NCI-H2107 (cell line): Measurements from ENCODE around the gene SHD.

Experiments
- DNase-seq: peaks from one replicate; lab custom pipeline; 2025; lab: John Stamatoyannopoulos, UW

SHD gene

GRCh38 chr19:4298810-4299550 is 19.9 kb downstream of the SHD start:
- no peak for DNase-seq

DNA sequence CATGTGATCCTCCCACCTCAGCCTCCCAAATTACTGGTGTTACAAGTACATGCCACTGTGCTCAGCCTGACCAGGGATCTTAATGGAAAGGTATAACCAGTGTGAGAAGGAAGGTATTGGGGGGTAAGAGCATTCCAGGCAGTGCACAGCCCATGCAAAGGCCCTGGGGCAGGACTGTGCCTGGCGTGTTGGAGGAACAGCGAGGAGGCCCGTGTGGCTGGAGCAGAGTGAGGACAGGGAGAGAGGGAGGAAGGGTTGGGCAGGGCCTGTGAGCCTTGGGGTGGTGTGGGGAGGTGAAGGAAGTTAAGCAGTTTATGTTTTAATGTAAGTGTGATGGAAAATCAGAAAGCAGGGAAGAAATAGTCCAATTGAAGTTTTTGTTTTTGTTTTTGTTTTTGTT is 21.5 kb downstream of the SHD start:
- DNase-seq: no peak

DNA sequence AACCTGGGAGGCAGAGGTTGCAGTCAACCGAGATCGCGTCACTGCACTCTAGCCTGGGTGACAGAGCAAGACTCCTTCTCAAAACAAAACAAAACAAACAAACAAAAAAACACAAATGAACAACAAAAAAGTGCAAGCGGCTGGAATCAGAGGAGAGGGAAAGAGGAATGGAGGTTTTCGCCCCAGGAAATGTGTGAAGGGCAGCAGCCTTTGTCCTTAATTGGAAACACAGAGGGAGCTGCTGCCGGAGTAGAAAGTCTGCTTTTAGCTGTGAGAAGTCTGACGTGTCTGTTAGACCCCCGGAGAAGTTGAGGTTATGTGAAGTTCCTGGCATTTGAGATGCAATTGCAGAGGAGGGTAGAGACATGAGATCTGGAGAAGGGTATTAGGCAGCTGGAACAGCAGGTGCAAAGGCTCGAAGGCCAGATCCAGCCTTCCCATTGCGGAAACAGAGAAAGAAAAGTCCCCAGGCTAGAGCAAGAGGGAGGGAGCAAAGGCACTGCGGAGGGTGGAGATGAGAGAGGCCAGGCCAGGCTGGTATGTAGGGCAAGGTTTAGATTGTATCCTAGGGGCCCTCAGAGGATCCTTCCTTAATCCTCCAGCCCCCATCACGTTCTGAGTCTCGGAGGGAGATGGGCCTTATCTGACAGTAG is 22.6 kb downstream of the SHD start:
- no peak for DNase-seq

GRCh38 chr19:4302243-4302640 is 23.2 kb downstream of the SHD start, which contains the start of gene TMIGD2:
TSS of gene TMIGD2 (minus strand) at chr19:4302389. CDS start at chr19:4302385, 4 bp downstream.
- no peak for DNase-seq

- DNase-seq: no peak
Observed at GRCh38 chr19:4303819-4304537, 24.9 kb downstream of the SHD start.

DNA sequence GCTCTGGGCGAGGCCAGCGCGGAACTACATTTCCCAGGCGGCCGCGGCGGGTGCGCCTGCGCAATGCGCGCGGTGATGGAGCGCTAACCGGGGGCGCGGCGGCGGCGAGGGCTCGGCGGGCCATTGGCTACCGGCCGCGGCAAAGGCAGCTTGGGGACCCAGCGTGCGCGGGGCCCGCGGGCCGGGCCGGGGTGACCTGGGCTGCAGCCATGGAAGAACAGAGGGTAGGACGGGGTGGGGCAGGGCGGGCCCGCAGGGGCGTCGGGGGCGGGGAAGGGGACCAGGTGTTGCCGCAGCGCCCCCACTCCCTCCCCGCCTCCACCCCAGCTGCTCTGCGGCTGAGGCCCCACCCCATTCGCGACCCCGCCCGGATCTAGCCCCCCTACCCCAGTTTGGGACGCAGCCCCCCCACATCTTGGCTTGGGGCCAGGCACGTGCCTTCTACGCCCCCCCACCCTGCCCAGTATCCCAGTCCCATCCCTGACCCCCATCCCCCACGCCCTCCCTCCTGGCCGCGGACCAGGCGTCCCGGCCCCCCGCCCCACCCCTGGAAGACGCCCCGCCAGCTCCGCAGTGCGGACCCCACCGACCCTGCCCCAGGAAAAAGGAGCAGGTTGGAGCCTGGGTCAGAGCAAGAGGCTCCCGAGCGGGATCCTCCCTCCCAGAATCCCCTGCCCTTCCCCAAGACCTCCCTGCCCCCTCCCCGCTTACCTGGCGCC is 25.6 kb downstream of the SHD start, which contains the start of gene FSD1:
TSS of gene FSD1 (plus strand) at position 61 of the 719 bp plus-strand sequence. CDS start at position 210, 149 bp downstream.
- no peak for DNase-seq

- DNase-seq: no peak
Observed at GRCh38 chr19:4305257-4305612, 26.2 kb downstream of the SHD start.

GRCh38 chr19:4305659-4306058 is 26.6 kb downstream of the SHD start:
- DNase-seq: no peak

DNA sequence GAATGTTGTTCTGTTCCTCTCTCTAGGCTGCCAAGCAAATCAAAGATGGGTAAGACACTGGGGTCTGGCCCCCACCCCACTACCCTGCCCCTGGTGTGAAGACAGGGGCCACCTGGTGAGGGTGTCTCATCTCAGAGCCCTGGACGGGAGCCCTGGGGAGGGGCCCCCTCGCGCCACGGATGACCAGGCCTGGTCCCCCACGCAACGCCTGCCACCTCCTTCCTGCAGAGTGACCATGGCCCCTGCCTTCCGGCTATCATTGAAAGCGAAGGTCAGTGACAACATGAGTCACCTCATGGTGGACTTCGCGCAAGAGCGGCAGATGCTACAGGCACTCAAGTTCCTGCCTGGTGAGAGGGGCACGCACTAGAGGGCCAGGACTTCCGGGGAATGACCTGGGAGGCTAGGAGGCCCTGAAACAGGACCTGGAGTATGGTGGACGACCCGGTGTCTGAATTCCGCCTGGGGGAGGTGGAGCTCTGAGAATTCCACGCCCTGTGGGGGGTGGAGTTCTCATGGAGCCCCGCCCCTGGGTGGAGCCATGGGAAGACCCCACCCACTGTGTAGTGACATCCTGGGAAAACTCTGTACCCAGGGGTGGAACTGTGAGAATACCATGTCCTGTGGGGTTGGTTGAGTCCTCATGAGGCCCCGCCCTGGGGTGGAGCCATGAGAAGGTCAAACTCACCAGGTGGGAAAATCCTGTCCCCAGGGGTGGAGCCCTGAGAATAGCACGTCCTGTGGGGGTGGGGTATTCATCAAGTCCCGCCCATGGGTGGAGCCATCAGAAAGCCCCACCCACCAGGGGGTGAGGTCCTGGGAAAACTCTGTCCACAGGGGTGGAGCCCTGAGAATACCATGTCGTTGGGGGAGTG is 31.4 kb downstream of the SHD start:
- DNase-seq: no peak

GRCh38 chr19:4313847-4314490 is 34.9 kb downstream of the SHD start:
- no peak for DNase-seq

DNA sequence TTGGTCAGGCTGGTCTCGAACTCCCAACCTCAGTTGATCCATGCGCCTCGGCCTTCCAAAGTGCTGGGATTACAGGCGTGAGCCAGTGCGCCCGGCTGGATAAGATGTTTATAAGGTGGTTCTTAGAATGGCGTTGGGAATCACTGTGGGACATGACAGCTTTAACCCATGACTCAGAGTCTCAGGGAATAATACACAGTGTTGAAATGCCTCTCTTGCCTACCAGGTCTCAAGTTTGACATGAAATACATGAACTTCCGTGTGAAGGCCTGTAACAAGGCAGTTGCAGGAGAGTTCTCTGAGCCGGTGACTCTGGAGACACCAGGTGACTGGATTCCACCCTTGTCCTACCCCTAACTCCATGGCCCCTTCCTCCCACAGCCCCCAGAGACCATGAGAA is 37.9 kb downstream of the SHD start:
- no peak for DNase-seq

DNA sequence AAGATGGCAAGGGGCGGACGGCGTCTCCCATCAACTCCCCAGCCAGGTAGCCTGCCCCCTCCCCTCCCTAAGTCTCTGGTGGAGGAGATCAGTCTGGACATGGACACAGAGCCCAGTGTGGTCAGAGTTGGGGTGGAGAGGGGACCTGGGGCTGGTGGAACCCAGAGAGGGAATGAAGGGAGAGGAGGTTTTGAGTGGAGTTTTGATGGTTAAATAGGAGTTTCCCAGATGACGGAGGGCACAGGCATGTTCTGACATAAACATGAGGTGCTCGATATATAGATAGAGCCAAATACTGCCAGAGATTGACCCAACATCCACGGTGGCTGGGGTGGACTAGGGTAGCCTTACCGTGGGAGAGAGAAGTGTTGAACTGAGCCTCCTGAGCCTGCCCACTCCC is 39.4 kb downstream of the SHD start:
- DNase-seq: no peak

DNA sequence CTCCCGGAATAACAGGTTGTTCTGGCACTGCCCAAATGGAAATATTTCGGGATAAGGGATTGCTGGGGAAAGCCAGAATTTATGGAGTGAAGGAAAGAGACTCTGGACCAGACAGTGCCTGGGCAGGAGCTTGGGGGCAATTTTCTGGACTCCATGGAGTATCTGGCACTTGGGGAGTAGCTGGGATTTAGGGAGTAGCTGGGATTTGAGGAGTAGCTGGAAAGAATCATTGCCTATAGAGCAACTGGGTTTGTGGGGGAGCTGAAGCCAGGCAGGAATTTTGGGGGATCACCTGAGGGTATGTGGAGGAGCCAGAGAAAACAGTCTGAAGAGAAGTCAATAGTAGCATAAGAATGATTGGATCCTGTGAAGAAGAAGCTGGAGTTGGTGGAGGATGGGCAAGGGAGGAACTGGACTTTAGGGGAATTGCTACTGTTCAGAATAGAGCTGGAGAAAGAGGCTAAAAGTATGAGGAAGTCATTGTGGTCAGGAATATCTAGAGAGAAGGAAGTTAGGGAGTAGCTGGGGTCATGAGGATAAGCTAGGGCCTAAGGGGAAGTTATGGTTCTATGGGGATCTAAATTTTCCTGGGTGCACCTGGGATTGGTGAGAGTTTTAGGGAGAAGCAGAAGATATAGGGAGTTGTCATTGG is 40.1 kb downstream of the SHD start:
- DNase-seq: no peak

DNA sequence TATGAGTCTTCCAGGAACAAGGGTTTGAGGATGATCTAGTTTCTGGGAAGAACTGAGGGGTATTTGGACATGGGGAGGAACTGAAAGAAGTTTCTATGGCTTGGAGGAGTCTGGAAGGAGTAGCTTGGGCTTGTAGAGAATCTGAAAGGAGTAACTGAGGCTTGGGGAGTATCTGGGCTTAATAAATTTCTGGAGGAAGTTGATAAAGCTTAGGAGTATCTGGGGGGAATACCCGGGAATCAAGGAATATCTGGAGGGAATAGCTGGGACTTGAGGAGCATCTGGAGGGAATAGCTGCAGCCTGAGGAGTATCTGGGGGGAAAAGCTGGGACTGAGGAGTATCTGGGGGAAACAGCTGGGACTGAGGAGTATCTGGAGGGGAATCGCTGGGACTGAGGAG is 41.4 kb downstream of the SHD start:
- DNase-seq: no peak

GRCh38 chr19:4322942-4323665 is 44.0 kb downstream of the SHD start:
- DNase-seq: no peak

DNA sequence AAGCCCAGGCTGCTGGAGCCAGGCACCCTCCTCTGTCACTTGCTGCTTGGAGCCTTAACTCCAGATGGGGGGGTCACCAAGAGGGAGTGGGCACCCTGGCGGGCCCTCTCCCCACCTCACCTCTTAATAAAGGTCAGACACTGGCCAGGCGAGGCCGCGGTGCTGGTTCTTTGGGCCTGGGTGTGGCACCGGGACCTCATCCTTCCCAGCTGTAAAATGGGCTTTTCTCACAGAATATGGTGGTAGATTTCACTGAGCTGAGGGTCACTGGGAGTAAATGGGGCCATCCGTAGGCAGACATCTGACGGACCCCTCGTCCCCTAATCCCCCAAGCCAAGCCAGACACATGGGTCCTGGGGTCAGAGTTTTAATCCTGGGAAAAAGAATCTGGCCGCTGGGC is 44.6 kb downstream of the SHD start:
- DNase-seq: no peak

- no peak for DNase-seq
Observed at GRCh38 chr19:4324228-4324627, 45.2 kb downstream of the SHD start.

DNA sequence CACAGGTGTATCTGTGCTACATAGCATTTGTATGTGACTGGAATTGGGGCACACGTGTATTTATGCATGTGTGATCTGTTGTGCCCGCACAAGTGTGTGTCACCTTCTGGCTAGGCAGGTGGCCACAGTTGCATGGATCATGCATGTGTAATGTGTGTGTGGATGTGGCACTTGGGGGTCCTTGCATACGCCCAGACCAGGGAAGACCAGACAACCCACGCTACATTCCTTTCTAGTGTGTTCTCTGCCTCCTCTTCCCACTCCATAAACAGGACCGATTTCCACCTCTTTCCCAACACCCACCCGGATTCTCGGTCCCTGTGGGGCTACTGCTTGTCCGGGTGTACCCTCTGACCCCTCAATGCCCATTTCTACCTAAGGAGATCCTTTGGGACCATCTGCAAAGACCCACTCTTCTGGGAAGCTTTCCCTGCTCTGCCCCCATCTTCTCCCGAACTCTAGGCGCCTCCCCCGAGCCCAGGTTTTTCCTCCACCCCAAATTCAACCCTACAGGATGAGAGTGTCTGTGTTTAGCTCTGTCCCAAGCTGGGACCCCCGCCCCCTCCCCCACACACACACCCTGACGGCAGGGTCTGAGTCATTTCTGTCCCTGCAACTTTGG is 47.3 kb downstream of the SHD start:
- no peak for DNase-seq

- no peak for DNase-seq
Observed at GRCh38 chr19:4326837-4327251, 47.8 kb downstream of the SHD start.
